GM19324 (cell line): Measurements from ENCODE around the gene MRPL4.
A peak's percentile ranks its signal among the peaks of the same experiment; 100 is the strongest.
"Not testable (repeated sequence)": the region's sequence is repeated elsewhere in the genome, so short reads cannot be mapped to it uniquely, and the experiment has no call there.

Source experiments
- ATAC-seq: cut with Tn5 transposase; IDR thresholded peaks from one replicate; pipeline ENCODE4 v1.9.1; 2021; ENCODE audit warnings: mild to moderate bottlenecking, moderate library complexity; ENCODE audit not compliant: unreplicated experiment, low FRiP score

The MRPL4 gene

DNA sequence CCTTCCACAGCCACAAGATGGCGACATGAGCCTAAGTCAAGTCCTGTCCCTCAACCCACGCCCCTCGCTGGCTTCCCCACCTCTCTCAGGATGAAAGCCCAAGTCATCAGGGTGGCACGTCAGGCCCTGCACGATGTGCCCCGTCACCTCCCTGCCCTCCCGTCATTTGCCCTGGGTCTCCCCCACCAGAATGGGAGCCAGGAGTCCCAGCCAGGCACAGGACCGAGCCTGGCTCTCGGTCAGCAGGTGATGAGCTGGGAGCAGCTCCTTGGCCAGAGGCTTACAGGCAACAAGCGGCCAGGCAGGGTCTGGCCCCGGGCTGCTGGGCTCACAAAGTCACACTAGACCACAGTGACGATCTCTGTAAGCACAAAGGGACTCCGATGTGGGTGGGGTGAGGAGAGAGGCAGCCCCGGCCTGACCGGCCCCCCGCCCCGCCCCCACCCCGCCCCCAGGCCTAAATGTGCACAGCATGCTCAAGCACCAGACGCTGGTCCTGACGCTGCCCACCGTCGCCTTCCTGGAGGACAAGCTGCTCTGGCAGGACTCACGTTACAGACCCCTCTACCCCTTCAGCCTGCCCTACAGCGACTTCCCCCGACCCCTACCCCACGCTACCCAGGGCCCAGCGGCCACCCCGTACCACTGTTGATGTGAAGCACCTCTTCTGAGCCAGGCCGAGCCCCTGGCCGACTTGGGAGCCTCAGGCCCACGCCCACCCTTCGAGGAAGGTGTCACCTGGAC lies 7.3 kb downstream of the MRPL4 start:
- ATAC-seq = no peak

DNA sequence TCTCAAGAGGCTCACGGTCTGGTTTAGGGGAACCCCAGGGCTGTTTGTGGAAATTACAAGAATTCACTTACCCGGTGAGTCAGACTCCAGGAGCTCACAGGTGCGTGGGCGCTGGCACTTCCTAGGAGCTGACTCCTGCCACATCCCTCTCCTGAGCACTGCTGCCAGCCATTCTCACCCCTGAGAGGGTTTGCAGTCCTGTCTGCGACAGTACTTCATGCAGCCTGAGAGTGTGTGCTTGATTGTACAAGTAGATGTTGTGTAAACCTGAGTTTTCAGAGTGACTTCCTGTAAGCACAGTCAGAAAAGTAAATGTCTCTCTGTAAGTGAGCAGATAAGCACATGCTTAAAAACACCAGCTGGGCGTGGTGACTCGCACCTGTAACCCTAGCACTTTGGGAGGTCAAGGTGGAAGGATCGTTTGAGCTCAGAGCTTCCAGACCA lies 8.1 kb downstream of the MRPL4 start:
- no peak for ATAC-seq

DNA sequence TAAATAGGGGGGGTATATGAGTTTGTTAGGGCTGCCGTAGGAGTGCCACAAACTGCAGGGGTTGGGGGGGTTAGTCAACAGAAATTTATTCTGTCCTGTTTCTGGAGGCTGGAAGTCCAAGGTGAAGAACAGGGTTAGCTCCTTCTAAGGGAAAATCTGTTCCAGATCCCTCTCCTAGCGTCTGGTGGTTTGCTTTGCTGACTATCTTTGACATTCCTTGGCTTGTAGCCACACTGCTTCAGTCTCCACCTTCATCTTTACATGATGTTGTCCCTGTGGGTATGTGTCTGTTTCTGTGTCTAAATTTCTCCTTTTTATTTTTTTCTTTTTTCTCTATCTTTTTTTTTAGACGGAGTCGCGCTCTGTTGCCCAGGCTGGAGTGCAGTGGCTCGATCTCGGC lies 10.8 kb downstream of the MRPL4 start:
- ATAC-seq = no peak

DNA sequence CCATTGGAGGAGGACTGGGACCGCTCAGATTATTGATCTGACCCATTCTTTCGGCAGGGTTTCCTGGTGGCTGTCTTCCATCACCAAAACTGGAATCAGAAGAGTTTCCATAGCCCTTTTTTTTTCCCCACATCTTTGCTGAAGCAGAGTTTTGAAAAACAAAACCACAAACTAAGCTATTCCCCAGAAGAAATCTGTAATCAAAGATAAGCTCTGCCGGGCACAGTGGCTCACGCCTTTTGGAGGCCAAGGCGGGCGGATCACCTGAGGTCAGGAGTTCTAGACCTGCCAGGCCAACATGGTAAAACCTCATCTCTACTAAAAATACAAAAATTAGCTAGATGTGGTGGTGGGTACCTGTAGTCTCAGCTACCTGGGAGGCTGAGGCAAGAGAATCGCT lies 14.7 kb downstream of the MRPL4 start:
- ATAC-seq = no peak

DNA sequence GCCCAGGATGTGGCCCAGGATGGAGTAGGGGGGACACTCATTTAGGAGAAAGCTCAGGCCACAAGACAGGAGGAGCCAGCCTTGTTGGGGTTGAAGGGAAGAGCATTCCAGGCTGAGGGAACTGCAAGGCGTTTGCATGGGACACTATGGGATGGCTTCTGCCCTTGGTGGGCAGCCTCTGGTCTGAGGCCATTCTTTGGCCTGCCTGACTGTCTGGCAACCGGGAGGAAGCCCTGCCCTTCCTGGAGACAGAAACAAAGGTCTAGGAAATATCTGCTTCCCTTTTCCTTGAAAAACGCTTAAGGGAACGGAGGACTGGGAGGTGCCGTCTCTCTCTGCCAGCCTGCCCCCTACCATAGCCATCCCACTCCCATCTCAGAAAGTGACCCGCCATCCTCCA lies 16.1 kb downstream of the MRPL4 start:
- ATAC-seq = no peak

DNA sequence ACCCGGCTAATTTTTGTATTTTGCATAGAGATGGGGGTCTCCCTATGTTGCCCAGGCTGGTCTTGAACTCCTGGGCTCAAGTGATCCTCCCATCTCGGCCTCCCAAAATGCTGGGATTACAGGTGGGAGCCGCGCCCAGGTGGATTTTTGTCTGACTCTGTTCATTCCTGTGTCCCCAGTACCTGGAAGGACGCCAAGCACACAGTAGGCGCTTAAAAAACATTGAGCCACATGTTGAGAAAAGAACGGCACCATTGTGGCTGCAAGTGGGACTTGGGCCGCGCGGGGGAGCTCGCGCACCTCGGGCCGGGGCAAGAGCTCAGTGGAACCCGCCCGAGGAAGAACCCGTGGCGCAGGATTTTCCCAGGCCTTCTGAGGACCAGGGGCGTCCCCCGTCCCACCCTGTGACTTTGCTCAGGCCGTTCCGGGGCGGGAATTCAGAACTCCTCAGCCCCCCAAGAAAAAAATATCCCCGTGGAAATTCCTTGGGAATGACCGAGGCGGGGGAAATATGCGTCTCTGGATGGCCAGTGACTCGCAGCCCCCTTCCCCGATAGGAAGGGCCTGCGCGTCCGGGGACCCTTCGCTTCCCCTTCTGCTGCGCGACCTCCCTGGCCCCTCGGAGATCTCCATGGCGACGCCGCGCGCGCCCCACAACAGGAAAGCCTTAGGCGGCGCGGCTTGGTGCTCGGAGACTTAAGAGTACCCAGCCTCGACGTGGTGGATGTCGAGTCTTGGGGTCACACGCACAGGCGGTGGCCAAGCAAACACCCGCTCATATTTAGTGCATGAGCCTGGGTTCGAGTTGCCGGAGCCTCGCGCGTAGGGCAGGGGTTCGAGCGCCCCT lies 17.5 kb downstream of the MRPL4 start:
- peak; percentile 32 for ATAC-seq

DNA sequence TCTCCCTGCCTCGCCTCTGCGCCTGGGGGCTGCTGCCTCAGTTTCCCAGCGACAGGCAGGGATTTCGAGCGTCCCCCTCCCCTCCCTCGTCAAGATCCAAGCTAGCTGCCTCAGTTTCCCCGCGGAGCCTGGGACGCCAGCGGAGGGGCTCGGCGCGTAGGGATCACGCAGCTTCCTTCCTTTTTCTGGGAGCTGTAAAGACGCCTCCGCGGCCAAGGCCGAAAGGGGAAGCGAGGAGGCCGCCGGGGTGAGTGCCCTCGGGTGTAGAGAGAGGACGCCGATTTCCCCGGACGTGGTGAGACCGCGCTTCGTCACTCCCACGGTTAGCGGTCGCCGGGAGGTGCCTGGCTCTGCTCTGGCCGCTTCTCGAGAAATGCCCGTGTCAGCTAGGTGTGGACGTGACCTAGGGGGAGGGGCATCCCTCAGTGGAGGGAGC lies 18.2 kb downstream of the MRPL4 start:
- peak; percentile 27 for ATAC-seq

DNA sequence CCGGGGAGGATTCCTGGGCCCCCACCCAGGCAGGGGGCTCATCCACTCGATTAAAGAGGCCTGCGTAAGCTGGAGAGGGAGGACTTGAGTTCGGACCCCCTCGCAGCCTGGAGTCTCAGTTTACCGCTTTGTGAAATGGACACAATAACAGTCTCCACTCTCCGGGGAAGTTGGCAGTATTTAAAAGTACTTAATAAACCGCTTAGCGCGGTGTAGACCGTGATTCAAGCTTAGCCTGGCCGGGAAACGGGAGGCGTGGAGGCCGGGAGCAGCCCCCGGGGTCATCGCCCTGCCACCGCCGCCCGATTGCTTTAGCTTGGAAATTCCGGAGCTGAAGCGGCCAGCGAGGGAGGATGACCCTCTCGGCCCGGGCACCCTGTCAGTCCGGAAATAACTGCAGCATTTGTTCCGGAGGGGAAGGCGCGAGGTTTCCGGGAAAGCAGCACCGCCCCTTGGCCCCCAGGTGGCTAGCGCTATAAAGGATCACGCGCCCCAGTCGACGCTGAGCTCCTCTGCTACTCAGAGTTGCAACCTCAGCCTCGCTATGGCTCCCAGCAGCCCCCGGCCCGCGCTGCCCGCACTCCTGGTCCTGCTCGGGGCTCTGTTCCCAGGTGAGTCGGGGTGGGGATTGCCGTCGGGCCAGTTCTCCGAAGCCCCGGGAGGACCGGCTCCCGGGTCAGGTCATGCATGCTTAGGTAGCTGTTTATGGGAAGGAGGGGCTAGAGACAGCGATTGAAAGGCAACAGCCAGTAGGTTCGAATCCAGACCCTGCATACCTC lies 18.8 kb downstream of the MRPL4 start, which contains the start of gene ICAM1:
ICAM1 (plus strand) TSS at position 505 of the 779 bp plus-strand sequence; CDS start at position 545, 40 bp downstream.
- peak; percentile 45 for ATAC-seq

DNA sequence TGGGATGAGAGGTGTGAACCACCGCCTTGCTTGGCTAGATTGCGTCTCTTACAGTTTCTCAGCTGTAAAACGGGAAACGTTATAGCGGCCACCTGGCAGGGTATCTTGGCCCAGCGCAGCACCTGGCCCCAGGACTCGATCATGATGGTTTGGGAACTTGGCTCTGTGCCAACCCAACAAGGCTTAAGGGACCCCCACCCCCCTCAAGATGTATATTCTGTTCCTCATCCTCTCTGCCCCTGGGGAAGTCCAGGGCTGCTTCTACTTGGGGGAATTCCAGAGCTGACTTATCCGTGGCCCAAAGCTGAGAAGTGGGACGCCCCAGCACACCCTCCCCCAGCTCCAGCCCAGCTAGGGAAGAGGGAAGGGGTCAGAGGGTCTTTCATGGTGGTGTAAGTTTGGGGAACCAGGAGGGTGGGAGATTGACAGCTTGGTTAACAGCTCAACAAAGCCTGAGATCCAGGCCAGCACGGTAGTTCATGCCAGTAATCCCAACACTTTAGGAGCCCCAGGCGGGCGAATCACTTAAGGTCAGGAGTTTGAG lies 19.6 kb downstream of the MRPL4 start:
- ATAC-seq = peak; percentile 1

DNA sequence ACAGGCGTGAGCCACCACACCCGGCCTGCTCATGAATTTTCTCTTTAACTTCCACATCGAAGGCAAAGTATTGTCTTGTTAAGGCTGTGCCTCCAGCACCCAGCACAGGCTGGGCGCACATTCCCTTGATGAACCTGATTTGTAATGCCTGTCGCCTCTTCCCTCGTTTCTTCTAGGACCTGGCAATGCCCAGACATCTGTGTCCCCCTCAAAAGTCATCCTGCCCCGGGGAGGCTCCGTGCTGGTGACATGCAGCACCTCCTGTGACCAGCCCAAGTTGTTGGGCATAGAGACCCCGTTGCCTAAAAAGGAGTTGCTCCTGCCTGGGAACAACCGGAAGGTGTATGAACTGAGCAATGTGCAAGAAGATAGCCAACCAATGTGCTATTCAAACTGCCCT lies 22.6 kb downstream of the MRPL4 start:
- ATAC-seq = no peak

DNA sequence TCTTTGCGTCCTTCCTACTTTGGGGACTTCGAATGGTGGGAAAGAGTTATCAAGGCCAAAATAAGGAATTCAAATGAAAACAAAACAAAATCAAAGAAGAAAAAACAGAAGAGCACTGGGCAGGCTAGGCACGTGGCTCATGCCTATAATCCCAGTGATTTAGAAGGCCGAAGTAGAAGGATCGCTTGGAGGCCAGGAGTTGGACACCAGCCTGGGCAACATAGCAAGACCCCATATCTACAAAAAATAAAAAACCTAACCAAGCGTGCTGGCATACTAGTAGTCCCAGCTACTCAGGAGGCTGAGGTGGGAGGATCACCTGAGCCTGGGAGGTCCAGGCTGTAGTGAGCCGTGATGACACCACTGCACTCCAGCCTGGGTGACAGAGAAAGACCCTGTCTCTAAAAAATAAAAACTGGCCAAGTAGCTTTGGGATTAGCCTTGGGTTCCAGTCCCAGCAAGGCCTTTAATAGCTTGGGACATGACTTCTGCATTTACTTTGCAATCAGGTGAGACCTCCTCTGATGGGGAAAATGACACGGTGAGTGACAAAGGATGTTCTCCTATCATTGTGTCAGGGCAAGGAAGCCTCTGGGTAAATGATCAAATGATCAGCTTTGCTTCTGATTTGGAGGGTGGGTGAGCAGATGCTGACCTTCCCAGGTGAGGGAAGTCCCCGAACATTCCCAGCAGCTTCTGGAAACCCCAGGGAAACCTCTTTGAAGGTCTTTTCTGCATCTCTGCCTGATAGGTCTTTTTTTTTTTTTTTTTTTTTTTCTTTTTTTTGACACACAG lies 26.0 kb downstream of the MRPL4 start:
- ATAC-seq = no peak

DNA sequence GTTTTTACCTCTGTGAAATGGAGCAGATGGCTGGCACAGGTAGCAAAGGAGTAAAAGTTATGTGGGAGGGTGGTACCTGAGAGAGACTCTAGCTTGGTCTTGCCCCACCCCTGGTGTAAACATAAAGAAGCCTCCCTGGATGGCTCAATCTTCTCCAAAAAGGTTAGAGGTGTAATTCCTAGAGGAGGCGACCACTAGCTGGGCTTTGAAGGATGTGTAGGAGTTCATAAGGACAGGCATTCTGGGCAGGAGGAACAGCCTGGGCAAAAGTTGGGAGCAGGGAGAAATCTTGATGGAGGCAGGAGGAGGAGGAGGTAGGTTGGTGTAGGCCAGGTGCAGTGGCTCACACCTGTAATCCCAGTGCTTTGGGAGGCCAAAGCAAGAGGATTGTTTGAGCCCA lies 26.9 kb downstream of the MRPL4 start:
- ATAC-seq = no peak

DNA sequence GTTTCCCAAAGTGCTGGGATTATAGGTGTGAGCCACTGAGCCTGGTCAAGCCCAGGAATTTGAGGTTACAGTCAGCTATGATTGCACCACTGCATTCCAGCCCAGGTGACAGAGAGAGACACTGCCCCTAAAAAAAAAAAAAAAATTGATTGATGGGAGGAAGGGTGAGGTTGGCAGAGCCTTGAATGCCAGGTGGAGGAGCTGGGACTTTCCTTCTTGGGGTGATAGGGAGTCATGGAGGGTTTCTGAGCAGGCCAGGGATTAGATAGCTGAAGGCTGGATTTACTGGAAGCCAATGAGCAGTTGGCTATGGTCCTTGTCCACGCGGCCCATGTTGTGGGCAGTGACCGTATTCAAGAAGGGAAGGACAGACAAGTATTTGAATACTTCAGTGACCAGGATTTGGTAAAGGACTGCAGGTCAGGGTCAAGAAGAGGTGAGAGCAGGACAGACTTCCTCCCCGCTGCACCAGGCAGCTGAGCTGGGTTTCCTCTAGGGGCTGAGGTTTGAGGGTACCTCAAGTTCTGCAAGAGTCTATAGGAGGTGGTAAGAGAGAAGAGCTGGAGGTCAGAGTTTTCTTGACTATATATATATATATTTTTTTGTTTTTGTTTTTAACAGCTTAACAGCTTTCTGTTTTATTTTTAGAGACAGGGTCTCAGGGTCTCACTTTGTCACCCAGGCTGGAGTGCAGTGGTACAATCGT lies 27.9 kb downstream of the MRPL4 start:
- no peak for ATAC-seq

DNA sequence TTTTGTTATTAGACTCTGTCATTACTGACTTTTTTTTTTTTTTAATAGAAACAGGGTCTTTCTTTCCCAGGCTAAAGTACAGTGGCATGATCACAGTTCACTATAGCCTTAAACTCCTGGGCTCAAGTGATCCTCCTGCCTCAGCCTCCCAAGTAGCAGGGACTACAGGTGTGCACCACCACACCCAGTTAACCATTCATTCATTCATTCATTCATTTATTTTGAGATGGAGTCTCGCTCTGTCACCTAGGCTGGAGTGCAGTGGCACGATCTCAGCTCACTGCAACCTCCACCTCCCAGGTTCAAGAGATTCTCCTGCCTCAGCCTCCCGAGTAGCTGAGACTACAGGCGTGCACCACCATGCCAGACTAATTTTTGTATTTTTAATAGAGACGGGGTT lies 30.0 kb downstream of the MRPL4 start:
- ATAC-seq = not testable (repeated sequence)

DNA sequence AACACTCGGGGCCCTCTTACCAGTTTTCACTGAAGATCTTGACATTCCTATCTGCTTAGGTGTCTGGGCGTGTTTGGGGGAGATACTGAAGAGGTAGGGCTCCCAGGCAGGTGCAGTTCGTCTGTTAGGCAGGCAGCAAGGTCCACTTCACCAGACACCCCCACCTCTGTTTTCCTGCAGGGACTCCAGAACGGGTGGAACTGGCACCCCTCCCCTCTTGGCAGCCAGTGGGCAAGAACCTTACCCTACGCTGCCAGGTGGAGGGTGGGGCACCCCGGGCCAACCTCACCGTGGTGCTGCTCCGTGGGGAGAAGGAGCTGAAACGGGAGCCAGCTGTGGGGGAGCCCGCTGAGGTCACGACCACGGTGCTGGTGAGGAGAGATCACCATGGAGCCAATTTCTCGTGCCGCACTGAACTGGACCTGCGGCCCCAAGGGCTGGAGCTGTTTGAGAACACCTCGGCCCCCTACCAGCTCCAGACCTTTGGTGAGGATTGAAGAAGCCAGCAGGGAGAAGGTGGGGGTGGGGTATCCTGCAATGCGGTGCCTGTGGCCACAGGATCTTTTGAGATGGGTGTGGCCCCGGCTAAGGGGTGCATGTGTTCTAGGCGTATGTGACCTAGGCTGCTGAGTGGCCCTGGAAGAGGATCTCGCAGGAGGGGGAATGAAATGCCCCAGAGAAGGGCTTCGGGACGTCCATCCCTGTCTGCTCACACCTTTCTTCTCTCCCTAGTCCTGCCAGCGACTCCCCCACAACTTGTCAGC lies 31.5 kb downstream of the MRPL4 start:
- no peak for ATAC-seq

DNA sequence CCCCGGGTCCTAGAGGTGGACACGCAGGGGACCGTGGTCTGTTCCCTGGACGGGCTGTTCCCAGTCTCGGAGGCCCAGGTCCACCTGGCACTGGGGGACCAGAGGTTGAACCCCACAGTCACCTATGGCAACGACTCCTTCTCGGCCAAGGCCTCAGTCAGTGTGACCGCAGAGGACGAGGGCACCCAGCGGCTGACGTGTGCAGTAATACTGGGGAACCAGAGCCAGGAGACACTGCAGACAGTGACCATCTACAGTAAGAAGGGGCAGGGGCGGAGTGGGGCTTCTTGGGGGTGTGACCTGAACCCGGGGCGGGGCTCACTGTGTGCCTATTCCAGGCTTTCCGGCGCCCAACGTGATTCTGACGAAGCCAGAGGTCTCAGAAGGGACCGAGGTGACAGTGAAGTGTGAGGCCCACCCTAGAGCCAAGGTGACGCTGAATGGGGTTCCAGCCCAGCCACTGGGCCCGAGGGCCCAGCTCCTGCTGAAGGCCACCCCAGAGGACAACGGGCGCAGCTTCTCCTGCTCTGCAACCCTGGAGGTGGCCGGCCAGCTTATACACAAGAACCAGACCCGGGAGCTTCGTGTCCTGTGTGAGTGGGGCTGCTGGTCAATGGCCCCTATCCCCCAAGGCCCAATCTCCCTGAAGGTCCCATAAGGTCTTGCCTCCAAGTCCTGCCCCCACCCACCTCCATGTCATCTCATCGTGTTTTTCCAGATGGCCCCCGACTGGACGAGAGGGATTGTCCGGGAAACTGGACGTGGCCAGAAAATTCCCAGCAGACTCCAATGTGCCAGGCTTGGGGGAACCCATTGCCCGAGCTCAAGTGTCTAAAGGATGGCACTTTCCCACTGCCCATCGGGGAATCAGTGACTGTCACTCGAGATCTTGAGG lies 32.3 kb downstream of the MRPL4 start:
- ATAC-seq = no peak

DNA sequence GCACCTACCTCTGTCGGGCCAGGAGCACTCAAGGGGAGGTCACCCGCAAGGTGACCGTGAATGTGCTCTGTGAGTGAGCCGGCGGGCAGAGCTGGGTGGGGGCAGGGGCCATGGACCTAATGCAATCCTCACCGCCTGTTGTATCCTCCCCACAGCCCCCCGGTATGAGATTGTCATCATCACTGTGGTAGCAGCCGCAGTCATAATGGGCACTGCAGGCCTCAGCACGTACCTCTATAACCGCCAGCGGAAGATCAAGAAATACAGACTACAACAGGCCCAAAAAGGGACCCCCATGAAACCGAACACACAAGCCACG lies 32.9 kb downstream of the MRPL4 start:
- ATAC-seq = no peak

DNA sequence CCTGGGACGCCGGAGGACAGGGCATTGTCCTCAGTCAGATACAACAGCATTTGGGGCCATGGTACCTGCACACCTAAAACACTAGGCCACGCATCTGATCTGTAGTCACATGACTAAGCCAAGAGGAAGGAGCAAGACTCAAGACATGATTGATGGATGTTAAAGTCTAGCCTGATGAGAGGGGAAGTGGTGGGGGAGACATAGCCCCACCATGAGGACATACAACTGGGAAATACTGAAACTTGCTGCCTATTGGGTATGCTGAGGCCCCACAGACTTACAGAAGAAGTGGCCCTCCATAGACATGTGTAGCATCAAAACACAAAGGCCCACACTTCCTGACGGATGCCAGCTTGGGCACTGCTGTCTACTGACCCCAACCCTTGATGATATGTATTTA lies 33.4 kb downstream of the MRPL4 start:
- no peak for ATAC-seq
